ENCODE results near the gene GPR68.

GPR68 gene, protein sequence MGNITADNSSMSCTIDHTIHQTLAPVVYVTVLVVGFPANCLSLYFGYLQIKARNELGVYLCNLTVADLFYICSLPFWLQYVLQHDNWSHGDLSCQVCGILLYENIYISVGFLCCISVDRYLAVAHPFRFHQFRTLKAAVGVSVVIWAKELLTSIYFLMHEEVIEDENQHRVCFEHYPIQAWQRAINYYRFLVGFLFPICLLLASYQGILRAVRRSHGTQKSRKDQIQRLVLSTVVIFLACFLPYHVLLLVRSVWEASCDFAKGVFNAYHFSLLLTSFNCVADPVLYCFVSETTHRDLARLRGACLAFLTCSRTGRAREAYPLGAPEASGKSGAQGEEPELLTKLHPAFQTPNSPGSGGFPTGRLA

DNA sequence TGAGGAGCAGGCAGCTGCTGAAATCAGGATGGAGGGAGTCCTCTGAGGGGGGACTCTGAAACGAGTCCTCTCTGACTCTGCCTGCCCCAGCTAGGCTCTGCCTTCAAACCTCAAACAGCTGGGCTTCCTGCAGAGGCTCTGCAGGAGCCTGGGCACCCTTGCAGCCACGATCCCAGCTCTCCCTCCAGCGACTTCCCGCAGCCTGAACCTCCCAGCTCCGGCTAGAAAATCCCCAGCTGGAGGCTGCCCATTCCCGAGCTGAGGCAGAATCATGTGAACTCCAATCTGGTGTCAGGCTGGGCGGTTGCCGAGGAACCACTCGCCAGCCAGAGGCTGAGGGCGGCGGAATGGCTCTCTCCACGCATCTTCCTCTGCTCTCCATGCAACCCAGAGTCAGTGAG is at the start of gene GPR68:
GPR68 (minus strand) TSS at position 204 of the 401 bp plus-strand sequence. CDS start 9,654 bp downstream, outside the sequence.
- peak; percentile 62 to 65 for DNase-seq

DNA sequence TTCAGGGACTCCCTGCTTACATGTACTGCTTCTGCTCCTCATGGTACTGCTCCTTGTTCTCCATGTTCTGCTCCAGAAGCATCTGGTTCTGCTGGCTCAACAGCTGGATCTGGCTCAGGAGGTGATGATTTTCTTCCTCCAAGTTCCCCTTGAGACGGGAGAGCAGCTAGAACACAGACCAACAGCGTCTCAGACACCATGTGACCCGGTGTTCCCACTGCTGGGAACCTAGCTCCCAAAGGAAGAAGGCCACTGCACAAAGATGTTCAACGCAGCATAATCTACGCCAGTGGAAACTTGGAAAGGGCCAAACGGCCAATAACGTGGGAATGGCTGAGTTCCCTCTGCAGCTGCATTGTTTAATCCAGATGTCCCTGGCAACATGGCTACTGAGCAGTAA is 49.6 kb upstream of the GPR68 start:
- DNase-seq, result no peak

DNA sequence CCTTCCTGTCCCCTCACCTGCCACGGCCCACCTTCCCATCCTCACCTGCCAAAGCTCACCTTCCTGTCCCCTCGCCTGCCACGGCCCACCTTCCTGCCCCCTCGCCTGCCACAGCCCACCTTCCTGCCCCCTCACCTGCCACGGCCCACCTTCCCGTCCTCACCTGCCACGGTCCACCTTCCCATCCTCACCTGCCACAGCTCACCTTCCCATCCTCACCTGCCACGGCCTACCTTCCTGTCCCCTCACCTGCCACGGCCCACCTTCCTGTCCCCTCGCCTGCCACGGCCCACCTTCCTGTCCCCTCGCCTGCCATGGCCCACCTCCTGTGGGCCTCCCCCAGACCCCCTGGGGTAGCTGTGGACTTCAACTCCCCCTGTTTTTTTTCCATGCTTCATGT is 48.8 kb upstream of the GPR68 start:
- no peak for DNase-seq

DNA sequence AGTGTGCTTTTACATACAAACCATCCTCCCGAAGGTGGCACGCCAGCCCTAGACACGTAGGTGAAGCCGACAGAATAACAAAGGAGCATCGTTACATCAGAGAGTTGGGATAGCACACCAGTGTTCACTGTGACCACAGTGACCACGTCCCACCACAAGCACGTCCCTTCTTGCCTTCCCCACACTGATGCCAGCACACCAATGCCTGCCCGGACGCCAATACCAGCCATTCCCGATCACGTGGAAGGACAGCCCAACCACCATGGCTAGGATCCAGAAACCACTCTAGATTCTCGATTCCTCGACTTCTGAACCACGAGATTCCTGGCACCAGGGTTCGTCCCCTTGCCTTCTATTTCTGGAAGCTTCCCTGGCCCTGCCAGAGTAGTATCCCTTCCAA is 48.0 kb upstream of the GPR68 start:
- no peak for DNase-seq

DNA sequence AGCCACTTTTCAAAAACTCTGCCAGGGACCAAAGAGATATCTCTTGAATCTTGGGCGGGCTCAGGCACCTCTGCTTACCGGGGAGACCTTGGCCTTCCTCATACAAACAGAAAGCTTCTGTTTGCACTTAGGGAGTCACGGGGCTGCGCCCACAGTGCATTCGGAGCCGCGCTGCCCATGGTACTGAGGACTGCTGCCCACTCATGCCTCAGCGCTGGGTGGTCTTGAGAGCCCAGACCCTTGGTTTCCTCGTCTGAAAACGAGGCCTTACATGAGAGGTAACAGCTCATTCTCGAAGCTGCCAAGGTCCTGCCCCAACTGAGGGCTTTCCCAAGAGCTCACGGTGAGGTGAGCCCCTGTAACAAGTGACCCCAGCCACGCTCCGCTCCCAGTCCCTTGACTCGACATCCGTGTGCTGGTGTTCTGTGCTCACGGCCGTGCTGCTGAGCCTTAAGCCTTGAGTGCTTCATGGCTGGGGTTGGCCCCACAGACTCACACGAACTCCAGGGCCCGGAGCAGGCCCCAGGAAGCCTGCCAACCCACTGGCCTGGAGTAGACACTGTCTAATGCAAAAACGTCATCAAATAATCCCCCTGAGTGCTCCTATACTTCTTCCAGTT is 47.4 kb upstream of the GPR68 start:
- no peak for DNase-seq

DNA sequence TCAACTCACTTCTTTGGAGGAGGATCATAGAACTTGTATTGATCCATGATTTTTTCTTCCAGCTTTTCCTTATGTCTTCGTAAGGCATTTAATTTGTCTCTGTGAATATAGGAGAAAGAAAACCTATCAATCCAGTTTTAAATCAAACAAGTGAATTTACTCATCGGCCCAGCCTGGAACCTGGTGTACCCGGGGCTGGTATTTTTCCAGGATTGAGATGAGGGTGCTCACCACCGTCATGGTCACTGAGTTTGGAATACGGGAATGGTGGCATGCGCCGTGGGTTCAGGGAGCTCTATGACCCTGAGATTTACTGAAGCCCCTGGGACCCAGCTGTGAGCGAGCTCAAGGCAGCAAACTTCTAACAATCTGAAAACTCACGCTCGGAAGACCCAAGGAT is 46.5 kb upstream of the GPR68 start:
- no peak for DNase-seq

DNA sequence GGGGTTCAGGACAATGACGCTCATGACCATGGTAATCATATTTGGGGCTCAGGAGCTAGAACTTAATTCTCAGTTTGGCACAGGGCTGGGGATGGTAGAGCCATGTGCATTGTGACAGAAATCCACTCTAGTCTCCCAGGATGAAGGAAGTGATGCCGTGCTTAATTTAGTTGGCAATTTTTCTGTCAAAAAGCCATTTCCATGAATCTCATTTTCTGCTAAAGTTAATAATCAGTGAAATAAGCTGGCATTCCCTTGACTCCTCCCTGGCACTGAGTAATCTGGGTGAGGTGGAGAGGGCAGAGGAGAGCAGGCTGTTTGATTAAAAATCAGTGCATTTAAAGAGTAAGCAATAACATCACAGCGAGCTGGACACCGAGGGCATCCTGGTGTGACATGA is 45.0 kb upstream of the GPR68 start:
- no peak for DNase-seq

DNA sequence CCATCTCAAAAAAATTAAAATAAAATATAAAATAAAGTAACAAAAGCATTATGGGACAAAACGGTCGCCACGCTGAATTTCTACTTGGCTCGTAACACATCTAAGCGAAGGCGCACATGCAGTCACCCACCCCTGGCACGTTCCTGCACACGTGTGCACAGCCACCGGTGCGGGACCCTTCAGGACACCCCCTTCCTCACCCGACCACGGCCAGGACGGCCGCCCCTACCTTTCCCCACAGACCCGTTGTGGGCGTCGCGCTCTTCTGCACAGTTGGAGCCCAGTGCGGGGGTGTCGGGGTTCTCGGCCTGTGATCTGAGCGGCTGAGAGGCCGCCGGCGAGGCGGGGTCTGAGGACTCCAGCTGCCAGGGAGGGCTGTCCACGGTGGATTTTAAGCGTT is 44.4 kb upstream of the GPR68 start:
- DNase-seq, result no peak

DNA sequence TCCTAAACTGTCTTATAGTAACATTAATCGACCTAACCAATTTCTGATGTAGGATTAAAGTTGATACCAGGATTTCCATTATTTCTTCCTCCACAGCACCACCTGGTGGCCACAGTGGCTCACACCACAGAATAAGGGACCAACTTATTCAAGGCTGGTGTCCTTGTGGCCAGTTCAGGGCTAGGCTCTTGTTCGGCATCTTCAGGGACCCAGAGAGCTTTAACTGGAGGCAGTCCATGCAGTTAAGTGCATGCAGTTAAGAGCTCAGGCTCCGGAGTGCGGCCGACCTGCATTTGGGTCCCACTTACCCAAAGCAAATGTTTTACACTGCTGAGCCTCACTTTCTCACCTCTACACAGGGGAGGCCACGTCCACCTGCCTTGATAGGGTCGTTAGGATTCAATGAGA is 42.0 kb upstream of the GPR68 start:
- peak; percentile 88 to 94 for DNase-seq

DNA sequence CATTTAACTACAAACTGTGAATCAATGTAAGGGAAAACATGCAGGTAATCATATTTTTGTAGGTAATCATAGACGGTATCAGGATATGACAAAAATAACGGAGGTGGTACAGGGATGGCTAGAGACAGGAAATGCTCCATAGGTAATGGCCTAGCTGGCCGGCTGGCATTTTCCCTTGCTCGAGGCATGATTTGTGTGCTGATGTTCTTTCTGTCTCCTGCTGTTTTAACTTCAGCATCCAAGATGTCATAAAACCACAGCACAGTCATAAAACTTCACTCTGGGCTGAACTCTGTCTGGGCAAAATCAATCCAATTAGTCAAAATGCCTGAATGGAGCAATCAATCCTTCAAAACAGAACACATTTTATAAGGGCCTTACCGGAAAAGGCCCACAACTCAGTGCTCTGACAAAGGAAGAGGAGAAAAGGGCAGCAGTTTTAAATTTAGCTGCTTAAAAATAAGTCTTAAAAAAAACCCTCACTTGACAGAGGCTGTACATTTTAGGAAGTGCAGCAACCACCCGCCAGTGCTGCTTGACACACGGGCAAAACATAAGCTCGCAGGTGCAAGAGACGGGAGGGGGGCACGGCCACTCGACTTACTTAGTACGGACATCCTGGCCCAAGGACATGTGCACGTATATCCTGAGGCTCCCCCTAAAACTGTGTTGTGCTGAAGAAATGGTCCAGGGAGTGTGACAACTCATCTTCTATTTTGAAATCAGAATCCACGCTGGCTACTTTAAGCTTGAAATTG is 40.5 kb upstream of the GPR68 start:
- no peak for DNase-seq

DNA sequence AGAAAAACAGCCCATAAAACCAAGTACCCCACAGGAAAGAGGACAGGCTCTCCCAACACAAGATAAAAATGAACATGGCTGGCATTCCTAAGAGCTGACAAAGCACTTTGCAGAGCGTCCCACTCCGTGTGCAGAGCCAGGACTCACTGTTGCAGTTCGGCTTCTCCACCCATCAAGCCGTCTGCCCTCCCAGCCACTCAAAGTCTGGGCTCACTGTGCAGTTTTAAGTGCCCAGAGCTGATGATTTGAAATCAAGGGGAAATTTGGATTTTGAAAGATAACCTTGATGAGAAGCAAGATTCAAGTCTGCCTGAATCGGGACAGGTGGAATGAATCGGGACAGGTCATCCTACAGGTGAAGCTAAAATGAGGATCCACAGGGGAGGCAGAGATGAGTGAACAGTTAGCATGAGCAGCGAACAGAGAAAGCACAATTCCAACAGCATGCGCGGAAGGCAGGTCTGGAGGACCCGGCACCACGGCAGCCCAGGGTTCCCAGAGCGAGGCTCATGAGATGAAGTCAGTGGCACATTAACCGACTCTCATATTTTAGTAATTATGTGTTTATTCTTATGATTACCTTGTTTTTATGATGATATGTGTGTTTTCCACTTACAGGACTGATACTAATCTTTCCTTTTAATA is 39.8 kb upstream of the GPR68 start:
- no peak for DNase-seq

DNA sequence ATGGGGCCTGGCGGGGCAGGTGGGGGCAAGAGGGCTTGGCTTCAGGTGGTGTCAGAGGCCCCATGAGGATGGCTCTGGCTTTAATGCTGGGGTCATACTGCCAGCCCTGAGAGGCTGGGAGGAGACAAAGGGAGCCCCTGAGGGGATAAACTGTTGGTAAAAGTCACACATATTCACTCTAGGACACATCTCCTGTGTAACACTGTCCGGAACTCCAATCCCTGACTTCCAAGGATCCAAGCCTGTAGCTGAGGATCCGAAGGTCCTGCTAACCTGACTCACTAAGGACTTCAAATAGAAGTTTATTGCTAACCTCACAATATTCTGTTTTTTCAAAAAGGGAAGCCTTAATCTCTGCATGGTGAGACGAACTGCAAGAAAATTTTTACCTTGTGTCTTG is 39.2 kb upstream of the GPR68 start:
- no peak for DNase-seq

DNA sequence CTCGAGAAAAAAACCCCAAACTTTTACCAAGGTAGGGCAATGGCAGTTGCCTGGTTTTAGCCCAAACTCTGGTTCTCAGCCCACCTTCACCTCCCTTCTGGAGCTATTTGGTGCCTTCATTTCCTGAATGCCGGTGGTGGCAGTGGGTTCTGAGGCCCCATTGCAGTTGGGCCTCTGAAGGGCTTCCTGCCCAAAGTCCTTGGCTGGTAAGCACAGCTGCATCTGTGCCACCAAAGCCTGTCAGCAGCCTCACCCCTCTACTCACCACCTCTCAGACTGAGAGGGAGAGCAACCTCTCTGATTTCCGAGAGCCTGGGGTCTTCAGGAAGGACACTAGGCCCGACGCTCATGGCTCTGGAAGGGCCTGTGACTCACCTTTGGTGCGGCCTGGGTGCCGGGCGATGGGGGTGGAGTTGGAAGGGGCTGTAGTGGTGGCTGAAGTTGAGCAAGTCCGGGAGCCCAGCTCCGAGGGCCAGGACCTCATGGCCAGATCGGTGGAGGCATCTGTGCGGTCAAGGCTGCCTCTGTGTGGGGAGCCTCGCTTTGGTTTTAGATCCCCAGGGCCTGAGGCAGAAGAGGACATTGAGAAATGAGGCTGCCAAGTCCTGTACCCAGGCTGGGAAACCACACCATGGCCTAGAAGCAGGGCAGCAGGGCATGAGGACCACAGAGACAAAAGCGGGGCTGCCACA is 38.6 kb upstream of the GPR68 start:
- no peak for DNase-seq

DNA sequence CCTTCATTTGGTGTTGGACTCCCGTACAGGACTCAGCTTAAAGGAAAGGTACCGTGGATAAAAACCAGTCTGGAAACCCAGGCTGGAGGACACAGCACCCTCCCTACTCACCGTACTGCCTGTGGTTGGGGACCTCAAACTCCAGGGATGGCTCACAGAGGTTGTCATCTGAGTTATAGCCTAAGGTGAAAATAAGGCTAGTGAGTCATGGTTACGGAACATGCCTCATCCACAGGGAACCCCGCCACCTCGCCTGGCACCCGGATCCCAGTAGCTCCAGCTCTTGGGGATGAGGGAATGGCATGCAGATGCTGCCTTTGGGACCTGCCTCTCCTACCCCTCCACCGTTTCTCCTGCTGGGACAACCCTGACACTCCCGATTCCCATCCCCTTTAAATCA is 36.8 kb upstream of the GPR68 start:
- no peak for DNase-seq

DNA sequence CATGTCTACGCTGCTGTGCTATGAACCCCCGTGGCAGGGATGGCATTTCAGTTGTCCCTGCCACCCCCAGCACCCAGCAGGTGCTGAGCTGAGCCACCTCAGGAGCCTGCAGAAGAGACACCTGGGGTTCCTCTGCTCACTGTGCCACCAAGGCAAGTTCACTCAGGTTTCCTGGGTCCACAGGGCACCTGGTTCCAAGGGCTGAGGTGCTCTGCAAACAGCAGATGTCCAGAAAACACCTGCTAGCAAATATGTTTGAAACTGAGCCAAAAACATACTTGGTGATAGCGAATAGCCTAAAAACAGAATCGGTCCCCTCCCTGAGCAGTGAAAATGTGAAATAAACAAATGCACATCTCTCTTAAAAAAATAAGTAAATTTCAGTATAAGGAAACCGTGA is 35.6 kb upstream of the GPR68 start:
- DNase-seq, result no peak

DNA sequence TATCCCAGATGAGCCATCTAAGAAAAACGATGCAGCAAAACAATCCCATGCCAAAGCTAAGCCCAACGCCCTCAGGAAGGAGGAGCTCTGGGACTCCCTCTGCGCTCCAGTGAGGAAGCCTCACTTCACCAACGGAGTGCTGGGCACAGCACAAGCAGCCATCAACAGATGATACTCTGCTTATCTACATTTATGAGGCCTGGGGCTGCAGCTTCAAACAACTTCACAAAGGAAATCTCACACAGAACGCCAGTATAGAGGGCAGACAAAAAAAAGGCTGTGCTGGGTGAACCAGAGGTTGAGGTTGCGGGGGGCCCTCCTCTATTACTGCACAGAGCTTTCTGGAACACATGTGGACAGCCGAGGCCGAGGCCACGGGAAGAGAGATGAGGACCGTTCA is 34.9 kb upstream of the GPR68 start:
- no peak for DNase-seq

DNA sequence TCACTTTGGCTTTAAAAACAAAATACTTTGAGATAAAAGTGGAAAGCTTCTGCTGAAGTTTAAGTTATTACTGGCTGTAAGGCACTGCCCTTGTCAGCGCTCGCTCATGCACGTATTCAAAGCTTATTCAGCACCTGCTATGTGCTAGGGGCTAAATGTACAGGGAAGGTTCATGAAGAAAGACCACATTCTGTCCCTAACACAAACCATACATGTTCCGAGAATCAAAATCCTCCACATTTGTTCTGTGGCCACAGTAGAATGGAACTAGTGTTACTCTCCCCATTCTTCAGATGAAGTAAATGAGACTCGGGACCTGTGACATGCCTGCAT is 33.8 kb upstream of the GPR68 start:
- no peak for DNase-seq

DNA sequence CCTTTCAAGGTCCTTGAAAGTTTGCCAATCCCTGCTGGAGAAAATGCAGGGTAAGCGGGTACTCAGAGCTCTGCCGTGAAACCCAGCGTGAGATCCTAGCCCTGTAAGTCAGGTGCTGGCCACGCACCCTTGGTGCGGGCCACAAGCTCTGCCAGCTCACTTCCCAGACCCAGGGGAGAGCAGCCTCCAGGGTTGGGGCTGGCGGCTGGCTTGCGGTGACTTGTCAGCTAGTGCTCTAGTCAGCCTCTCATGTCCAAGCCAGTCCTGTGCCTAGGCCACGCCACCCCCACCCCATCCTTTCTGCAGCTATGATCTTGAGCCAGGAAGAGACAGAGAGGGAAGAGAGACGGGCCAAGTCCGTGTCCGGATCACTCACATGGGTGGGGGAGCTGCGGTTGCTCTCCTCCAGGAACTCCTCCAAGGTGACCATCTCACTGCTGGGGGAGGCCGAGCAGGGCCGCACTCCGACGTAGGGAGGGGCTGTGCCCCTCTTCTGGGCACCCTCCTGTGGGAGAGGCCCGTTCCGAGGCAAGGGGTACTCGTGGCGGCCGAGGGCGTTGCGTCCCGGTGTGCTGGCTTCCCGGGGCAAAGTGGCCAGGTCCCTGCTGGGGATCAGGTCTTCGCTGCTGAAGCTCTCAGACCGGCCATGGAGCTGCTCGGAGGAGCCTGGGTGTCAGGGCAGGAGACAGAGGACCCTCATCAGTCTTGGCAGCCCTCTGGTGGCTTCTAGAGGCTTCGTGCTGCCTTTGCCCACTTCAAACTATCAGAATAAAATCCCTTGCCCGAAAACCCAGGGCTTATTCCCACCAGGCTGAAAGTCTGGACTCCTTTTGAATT is 33.3 kb upstream of the GPR68 start:
- no peak for DNase-seq

DNA sequence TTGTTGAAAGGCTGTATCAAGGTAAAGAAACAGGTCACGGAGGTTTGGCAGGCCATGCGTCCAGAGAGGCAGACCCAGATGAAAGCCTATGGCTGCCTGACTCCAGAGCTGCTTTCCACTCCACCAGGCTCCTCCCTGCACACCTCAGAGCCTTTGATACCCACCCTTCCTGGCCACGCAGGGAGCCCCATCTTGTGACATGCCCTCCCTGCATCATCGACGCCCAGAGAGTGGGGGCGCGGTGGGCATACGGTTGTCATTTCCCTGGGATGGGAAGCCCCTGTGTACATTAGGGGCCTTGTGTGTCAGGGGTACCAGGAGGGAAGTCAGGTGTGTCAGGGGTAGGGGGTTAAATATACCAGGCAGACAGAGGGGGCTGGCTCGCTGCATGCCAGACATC is 30.3 kb upstream of the GPR68 start:
- no peak for DNase-seq

DNA sequence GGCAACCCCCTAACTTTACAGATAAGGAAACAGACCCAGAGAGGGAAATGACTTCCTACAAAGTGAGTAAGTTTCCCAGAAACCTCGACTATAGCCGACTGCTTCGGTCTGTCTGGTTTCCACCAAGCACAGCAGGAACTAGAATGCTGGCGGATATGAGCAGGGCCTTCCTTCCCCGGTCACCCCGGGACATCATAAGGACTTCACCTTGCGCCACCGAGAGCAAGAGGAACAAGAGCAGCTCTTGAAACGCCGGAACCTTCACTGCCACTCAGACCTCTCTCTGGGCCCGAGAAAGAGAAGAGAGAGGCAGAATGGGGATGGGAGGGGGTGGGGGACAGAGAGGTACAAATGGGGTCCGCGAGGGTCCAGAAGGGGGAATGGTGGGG is 29.4 kb upstream of the GPR68 start:
- DNase-seq, result no peak

DNA sequence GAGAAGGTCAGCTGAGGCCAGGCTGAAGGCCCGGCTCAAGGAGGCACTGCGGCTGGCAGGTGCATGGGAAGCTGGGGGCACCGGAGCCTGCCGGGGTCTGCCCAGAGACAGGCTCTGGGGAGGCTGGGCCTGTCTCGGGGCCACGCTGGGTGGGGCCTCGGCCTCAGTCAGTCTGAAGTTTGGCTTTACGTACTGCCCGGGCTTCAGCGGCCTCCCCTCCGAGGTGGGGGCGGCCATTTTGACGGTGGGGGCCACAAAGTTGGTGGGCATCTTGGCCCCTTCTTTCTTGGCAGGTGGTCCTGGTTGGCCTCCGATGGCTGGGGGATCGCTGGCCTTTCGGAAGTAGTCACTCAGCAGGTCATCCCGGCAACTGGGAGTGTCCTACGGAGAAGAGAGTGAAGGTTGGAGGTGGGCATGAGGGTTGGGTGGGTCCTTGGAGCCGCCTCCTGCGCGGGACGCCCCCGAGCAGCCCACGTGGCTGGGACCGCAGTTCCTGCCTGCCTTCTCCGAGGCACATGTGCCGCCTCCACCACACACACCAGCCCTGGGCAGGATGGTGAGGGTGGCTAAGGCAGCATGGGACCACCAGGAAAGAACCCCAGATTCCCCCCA is 28.9 kb upstream of the GPR68 start:
- no peak for DNase-seq
